NCI-H510A treated with DMSO at 0.1 percent for 48 hours (cell line): ENCODE results near the gene BTNL8.
"Not testable (repeated sequence)": the region's sequence is repeated elsewhere in the genome, so short reads cannot be mapped to it uniquely, and the experiment has no call there.

Source experiments
- DNase-seq: peaks from one replicate; lab custom pipeline; 2025; lab: John Stamatoyannopoulos, UW

Gene BTNL8

GRCh38 chr5:180875860-180876426 is 23.0 kb upstream of the BTNL8 start:
- DNase-seq, result no peak

DNA sequence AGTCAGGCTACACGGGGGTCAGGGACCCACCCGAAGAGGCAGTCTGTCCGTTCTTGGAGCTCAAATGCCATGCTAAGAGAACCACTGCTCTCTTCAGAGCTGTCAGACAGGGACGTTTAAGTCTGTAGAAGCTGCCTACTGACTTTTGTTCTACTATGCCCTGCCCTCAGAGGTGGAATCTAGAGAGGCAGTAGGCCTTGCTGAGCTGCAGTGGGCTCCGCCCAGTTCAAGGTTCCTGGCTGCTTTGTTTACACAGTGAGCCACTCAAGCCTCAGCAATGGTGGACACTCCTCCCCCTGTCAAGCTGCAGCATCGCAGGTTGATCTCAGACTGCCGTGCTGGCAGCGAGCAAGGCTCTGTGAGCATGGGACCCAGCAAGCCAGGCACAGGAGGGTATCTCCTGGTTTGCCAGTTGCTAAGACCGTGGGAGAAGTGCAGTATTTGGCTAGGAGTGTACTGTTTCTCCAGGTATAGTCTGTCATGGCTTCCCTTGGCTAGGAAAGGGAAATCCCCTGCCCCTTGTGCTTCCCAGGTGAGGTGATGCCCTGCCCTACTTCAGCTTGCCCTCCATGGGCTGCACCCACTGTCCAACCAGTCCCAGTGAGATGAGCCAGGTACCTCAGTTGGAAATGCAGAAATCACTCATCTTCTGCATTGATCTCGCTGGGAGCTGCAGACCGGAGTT is 13.0 kb upstream of the BTNL8 start:
- not testable (repeated sequence) for DNase-seq

DNA sequence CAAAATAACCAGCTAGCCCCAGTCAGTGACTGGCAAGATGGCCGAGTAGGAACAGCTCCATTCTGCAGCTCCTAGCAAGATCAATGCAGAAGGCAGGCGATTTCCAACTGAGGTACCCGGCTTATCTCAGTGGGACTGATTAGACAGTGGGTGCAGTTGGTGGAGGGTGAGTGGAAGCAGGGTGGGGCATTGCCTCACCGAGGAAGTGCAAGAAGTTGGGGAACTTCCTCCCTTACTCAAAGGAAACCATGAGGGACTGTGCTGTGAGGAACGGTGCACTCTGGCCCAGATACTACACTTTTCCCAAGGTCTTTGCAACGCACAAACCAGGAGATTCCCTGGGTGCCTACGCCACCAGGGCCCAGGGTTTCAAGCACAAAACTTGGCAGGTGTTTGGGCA is 9.6 kb upstream of the BTNL8 start:
- DNase-seq, result no peak

DNA sequence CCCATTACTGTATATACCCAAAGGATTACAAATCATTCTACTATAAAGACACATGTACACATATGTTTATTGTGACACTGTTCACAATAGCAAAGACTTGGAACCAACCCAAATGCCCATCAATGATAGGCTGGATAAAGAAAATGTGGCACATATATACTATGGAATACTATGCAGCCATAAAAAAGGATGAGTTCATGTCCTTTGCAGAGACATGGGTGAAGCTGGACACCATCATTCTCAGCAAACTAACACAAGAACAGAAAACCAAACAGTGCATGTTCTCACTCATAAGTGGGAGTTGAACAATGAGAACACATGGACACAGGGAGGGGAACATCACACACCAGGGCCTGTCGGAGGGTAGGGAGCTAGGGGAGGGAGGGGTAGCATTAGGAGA is 3.6 kb upstream of the BTNL8 start:
- not testable (repeated sequence) for DNase-seq

GRCh38 chr5:180900178-180900577 is 1.2 kb downstream of the BTNL8 start:
- no peak for DNase-seq

- no peak for DNase-seq
Measured at GRCh38 chr5:180901319-180902009, 2.5 kb downstream of the BTNL8 start.

DNA sequence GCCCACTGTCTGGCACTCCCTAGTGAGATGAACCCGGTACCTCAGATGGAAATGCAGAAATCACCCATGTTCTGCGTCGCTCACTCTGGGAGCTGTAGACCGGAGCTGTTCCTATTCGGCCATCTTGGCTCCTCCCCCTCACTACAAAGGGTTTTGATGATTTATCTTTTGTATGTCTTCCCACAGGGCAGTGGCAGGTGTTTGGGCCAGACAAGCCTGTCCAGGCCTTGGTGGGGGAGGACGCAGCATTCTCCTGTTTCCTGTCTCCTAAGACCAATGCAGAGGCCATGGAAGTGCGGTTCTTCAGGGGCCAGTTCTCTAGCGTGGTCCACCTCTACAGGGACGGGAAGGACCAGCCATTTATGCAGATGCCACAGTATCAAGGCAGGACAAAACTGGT is 9.4 kb downstream of the BTNL8 start:
- DNase-seq, result no peak

GRCh38 chr5:180908998-180909731 is 10.2 kb downstream of the BTNL8 start:
- DNase-seq, result no peak

- no peak for DNase-seq
Measured at GRCh38 chr5:180909782-180910181, 10.8 kb downstream of the BTNL8 start.

DNA sequence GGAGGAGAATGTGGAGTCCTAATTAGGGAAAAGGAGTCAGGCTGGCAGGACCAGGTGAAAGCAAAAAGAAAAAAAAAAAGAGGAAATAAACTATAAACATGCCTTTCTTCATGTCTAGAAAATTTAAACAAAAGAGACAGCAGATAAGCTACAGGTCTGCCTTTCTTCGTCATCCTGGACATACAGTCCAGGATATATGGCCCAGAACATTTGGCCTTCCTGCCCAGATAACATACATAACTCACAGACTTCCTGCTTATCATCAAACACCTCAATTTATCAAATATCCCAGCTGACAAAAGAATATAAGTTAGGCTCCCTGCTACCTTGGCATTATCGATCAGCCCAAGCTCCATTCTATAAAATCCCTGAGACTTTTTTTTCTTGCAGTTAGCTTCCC is 11.2 kb downstream of the BTNL8 start:
- DNase-seq, result no peak

GRCh38 chr5:180910735-180911134 is 11.8 kb downstream of the BTNL8 start:
- no peak for DNase-seq

GRCh38 chr5:180914646-180915045 is 15.7 kb downstream of the BTNL8 start:
- no peak for DNase-seq

- no peak for DNase-seq
Measured at GRCh38 chr5:180915924-180916323, 17.0 kb downstream of the BTNL8 start.

DNA sequence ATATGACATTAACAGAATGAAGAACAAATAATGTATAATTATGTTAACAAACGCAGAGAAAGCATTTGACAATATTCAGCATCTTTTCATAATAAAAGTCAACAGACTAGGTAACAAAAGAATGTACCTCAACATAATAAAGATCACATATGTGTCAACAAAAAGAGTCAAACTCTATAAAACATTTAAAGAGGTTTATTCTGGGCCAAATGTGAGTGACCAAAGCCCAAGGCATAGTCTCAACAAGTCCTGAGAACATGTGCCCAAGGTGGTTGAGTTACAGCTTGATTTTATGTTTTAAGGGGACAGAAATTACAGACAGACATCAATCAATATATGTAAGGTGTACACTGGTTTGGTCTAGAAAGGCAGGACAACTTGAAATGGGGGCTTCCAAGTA is 19.4 kb downstream of the BTNL8 start:
- DNase-seq, result no peak

- DNase-seq, result no peak
Measured at GRCh38 chr5:180920710-180921109, 21.8 kb downstream of the BTNL8 start.

DNA sequence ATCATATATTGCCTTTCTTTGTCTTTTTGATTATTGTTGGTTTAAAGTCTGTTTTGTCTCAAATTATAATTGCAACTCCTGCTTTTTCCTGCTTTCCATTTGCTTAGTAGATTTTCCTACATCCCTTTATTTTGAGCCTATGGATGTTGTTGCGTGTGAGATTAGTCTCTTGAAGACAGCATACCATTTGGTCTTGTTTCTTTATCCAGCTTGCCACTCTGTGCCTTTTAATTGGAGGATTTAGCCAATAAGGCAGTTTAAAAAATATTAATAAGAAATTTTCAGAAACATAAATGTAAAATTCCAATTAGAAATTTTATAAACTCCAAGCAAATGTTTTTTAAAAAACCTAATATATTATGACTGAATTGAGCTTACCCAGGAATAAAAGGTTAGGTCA is 24.0 kb downstream of the BTNL8 start:
- DNase-seq, result no peak

DNA sequence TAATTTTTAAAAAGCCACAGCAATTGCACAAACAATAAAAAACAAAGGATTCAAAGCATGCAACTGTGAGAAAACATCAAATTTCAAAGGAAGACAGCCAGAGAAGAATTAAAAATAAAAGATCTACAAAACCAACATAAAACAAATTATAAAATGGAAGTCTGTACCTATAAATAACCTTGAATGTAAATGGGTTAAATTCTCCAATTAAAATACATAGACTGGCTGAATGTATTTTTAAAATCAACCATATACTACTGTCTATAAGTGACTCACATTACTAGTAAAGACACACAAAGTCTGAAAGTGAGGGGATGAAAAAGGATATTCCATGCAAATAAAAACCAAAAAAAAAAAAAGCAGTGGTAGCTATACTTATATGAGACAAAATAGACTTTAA is 33.7 kb downstream of the BTNL8 start:
- DNase-seq, result no peak

DNA sequence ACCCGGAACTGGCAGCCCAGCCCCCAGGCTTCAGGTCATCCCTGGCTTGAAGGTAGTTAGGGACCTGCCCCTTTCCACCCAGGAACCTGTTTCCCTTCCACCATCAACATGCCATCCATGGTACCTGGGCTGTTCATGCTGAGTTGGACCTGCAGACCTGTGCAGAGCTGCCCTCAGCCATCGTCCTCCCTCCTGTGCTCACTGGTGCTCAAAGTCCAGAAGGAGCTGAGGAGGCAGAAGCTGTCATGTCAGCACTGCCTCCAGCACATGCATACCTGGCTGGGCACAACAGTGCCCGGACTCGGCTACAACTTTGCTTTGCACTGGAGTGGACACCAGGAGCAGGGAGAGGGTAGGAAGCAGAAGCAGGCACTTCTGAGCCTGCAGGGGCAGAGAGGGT is 36.2 kb downstream of the BTNL8 start:
- no peak for DNase-seq

- no peak for DNase-seq
Measured at GRCh38 chr5:180938294-180938693, 39.3 kb downstream of the BTNL8 start.

GRCh38 chr5:180950291-180950949 is 51.5 kb downstream of the BTNL8 start:
- DNase-seq, result no peak

- no peak for DNase-seq
Measured at GRCh38 chr5:180959661-180960060, 60.7 kb downstream of the BTNL8 start.

GRCh38 chr5:180960209-180960608 is 61.2 kb downstream of the BTNL8 start:
- DNase-seq, result no peak
